M059J (cell line): ENCODE results near the gene PRICKLE2. TPM values are rescaled to one million over a fixed set of nuclear protein-coding genes. Genes with fewer than 3 reads are reported as not detected.

Experiments used
- DNase-seq: peaks from one replicate; pipeline ENCODE4 v3.0.0-alpha.2; 2012; ENCODE audit warnings: low read depth
- total RNA-seq: library from RNA; depleted of rRNA; stranded (reverse); fragments of >200 nt; shearing (Covaris generic); gene quantifications from 2 replicates; pipeline ENCODE4 v1.2.3, GENCODE V29; 2014

The PRICKLE2 gene
- total RNA-seq, 1 experiment from 2014 or later = 5.3 TPM

DNA sequence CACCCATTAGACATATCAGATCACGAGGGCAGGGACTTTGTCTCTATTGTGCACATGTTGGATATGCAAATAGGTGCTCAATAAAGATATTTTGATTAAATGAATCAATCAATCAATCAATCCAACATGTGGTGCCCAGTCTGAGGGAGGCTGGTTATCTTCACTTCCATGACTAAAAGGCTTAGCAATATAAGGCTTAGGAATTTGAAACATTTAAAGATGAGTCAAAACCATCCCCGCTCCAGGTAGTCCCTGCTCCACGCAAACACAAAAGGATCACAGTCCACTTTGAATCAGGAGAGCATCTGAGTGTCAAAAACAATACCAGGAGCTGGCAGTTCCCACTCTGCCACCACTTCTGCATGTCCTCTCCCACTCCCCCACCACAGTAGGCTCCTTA, 25.8 kb upstream of the PRICKLE2 start:
- DNase-seq = no peak

DNA sequence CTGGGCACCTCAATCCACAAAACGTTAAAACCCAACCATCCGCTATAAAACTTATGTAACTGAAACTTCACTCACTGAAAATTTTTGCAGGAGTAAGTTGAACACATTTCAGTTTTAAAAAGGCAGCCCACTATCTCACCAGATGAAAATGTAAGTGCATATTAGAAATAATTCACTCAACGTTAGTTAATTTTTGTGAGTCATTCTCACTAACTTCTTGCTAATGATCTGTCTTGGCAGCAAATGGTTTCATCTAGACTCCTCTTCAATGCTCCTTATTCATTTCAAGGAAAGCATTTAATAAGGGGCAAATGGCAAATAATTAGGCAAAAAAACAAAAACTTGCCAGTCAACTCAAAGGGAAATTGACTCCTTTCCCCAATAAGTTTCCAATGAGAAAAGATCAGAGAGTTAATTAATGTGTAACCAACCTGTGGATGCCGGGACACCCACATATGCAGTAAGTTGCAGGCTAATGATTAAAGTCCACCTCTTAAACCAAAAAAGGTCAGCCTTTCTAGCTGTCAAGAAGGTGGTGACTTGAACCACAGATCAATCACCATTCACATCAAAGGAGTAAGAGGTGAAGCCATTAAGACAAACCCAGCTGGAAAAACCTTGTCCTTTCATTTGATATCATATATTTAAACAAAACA, 22.9 kb upstream of the PRICKLE2 start:
- no peak for DNase-seq

DNA sequence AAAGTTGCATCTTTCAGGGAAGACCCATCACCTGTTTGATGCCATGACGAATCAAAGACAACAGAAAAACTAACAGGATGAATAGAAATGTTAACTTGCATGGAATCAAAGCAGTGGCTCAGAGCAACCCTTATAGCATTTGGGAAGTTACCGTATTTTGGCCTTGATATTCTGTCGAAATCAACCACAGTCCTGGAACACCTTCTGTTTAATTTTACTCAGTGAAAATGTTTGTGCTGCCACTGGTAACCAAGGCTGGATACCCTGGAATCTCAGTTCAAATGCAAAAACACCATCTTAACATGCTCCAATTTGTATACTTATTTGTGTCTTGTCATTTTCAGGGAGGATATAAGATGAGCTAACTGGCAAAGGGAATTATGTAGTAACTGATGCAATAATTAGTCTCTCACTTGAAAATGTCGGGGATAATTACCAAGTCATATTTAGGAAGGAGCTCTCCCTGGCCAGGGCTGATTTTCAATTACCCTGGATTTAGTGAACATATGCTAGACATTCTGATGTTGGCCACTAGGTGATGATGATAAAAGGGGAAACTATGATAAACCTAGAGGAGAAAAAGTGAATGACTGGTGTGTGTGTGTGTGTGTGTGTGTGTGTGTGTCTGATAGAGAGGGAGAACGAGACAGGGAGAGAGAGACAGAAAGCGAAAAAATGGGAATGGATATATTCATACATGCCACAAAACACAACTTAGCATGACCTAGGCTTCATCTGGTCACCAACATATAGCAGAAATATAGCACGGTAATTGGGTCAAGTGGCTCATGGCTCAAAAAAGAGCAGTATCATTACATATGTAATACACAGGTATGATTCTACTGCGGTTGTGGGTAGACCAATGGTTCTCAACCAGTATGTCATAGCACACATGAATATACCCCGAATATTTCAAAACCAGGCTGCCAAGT, 19.0 kb upstream of the PRICKLE2 start:
- no peak for DNase-seq

DNA sequence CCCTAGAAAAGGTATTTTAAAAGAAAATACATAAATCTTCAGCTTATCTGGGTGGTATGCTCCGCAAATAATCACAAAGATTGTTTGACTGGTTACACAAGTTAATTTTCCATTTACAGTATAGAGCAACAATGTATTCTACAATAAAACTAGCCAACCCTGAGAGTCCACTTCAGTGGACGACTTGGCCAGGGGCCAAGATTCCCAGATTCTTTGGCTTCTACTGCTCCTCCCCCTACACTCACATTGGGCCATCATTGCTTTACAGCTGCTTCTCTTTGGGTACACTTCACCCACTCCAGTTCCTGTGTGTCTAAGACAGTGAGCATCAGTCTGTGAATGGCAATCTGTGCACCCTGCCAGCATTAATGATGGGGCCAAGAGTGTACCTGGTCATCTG, 17.2 kb upstream of the PRICKLE2 start:
- no peak for DNase-seq

DNA sequence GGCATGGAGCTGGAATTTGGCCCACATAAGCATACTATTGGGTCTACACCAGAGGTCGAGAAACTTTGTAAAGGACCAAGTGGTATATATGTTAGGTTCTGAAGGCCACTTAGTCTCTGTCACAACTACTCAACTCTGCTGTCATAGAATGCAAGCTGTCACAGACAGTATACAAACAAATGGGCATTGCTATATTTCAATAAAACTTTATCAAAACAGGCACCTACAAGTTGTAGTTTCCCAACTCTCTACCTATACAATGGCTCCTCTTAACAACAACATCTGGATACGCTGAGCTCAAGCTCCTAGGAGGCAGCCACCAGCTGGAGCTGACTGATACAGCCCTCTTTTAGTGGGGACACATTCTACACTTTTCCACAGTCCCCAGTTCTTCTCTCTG, 15.7 kb upstream of the PRICKLE2 start:
- no peak for DNase-seq

DNA sequence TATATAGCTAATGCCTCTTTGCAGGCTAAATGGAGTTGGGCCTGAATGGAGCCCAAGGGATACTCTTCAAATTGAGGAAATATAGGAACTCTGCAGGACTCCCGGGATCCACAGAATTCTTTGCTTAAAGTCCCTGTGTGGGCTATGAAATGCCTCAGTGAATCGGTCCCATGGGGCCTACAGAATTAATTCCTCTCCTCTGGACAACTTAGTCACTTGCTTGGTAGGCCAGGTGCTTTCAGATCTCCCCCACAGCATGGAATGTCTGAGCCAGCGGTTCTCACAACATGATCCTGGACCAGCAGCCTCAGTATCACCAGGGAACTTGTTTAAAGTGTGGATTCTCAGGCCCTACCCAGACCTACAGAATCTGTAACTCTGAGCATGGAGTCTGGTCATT, 15.1 kb upstream of the PRICKLE2 start:
- DNase-seq = no peak

DNA sequence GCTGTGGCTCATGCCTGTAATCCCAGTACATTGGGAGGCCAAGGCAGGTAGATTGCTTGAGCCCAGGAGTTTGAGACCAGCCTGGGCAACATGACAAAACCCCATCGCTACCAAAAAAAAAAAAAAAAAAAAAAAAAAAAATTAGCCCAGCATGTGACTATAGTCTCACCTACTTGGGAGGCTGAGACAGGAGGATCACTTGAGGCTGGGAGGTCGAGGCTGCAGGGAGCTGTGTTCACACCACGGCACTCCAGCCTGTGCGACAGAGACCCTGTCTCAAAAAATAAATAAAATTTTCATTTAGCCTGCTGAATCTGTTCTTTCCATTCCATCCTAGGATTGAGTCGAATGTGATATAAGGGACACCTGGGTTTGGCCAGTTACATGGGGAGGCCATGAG, 14.6 kb upstream of the PRICKLE2 start:
- no peak for DNase-seq

DNA sequence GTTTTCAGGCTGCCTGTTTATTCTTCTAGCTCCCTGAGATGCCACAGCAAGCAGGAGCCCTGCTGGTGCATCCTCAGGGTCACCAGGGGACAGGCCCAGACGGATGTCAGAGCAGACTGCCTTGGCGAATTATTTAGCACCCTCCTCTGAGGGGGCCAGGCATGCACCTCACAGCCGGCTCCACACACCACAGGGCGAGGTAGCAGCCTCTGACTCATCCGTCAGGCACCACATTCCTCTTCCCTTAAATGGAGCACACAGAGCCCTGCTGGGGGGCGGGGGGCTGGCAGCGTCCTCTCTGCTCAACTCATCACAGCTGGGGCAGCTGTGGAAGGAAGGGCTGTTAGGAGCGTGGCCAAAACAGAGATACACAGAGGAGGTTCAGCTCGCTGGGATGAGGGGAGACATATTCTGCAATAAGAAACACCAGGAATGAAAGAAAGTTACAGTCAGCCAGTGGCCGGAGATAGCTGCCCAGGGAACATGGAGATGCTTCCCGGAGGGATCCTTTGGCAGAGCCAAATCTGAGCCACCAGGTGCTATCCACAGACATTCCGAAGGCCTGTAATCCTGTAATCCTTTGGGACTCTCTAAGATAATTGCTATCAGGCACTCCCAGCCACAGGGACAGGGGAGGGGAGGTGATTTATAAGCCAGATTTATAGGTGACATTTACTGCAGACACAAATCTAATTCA, 13.9 kb upstream of the PRICKLE2 start:
- peak; percentile 92 for DNase-seq

DNA sequence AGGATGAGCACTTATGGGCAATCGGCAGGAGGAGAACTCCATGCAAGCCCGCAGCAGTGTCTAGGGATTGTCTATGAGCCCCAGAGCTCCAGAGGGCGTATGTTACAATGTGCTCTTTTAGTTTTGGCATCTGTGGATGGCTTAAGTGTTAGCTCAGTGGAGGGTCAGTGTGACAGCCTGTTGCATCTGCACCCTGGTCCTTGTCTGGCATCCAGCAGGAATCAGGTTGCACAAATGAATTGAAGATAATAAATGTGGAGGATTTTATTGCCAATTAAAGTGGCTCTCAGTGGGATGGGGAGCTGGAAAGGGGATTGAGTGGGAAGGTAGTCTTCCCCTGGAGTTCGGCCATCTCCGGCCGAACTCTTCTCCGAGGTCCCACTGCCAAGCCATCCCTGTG, 11.8 kb upstream of the PRICKLE2 start:
- no peak for DNase-seq

DNA sequence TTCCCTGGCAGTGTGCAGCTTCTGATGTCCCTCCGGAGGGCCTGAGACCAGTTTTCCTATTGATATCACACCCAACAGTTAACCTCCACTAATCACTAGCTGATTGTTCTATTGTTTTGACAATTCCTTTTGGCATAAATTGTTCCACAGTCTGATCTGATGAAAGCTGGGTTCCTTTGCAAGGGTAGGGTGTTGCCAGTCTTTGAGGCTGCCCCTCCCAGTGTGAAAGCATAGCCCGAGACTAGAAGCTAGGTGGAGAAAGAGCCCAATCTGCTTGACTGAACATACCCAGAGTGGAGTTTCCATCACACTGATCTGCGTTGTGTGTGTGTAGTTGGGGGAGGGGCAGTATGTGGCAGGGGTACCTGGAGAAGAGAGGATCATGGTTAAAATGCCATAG, 10.3 kb upstream of the PRICKLE2 start:
- no peak for DNase-seq

DNA sequence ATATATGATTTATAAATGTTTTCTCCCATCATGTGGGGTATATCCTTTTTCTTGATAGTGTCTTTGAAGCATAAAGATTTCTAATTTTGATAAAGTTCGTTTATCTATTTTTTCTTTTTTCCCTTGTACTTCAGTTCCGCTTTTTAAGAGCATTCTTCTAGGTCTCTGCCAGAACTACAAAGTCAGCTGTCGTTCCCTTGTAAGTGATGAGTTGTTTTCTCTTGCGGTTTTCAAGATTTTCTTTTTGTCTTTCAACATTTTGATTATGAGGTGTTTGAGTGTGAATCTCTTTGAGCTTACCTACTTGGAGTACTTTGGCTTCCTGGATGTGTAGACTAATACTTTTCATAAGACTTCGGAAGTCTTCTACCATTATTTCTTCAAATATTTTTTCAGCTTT, 9.3 kb upstream of the PRICKLE2 start:
- no peak for DNase-seq

DNA sequence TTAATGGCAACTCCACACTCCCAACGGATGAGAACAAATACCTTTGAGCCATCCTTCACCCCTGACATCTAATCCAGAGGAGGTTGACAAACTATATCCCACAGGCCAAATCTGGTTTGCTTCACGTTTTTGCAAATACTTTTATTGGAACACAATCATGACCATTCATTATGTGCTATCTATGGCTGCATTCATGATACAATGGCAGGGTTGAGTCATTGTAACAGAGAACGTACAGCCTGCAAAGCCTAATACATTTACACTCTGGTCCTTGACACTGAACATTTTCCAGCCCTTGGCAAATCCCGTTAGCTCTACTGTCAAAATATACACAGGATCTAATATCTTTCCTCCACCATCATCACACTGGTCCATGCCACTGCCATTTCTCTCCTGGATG, 7.6 kb upstream of the PRICKLE2 start:
- no peak for DNase-seq

DNA sequence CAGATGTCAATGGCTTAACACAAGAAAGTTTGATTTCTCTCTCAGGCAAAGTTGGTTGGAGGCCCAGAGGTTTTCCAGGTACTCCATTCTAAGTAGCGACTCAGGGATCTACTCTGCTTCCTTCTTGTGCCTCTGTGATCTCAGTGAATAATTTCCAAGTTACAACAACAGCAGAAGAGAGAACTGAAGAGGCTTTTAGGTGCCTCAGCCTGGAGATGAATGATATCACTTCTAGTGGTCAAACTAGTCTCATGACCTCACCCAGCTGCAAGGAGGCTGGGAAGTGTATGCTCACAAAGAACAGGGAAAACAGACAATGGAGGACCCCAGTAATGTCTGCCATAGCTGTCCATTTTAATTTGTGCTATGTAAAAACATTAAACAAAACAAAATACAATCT, 4.6 kb upstream of the PRICKLE2 start:
- DNase-seq = no peak

DNA sequence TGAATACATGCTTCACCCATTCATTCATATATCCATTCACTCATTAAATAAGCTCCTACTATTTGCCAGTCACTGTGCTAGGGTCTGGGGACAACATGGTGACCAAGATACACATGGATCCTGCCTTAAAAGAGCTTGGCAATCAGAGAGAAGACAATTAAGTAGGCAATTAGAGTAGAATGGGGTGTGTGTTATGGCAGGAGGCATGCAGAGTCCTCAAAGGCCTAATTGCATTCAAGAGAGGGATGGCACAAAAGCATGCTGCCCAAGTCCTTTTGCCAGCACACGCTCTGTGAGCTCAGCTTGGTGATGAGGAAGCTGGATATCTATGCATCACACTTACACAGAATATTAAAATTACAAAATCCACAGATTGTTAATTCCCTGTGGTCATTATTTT, 2.8 kb upstream of the PRICKLE2 start:
- no peak for DNase-seq

DNA sequence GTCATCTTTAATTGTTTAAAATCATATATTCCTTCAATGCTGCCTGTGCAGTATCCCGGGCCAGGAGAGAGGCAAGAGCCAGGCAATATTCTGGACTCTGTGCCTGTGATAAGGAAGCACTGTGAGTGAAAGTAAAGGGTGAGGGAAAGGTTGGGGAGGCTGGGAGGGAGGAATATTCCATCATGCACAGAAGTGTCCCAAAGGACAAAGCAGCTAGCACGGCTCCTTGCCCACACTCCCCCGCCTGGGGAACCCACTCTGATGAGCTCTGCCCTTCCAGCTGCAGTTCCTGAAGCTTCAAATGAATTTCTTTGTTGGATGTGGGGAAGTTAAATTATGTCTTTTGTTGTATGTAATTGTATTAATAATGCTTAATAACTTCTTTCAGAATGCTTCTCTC, 1.5 kb upstream of the PRICKLE2 start:
- DNase-seq = no peak

DNA sequence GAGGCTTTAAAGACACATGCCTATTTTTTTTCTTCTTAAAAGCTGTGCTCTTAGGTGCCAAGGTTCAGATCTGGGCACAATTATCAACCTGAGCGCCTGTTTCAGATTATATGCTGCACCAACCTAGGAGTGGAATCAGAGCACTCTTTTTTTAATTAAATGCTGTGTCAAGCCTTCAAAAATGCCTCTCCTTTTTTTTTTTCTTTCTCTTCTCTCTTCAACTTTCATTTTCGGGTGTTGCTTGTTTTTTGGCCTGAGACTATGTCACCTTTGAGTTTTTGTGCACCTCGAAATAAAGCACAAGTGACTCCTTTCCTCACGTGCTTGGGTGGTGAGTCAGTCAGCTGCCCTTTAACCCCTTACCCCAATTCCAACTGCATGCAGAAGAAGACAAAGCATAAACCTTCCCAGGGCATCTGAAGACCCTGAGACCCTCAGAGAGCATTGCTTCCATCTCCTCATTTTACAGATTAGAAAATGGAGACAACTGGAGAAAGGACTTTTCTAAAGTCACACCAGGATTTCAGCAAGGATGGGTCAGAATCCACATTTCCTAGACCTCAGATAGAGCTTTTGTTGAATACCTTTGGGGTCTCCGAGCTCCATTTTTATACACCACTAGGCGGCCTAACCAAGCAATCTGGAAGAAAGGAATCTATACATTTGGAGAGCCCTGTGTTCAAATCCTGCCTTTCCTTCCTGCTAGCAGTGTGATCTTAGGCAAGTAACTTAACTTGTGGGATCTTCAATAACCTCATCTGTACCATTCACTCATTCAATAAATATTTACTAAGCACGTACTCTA, 631 bp upstream of the PRICKLE2 start:
- DNase-seq = no peak

DNA sequence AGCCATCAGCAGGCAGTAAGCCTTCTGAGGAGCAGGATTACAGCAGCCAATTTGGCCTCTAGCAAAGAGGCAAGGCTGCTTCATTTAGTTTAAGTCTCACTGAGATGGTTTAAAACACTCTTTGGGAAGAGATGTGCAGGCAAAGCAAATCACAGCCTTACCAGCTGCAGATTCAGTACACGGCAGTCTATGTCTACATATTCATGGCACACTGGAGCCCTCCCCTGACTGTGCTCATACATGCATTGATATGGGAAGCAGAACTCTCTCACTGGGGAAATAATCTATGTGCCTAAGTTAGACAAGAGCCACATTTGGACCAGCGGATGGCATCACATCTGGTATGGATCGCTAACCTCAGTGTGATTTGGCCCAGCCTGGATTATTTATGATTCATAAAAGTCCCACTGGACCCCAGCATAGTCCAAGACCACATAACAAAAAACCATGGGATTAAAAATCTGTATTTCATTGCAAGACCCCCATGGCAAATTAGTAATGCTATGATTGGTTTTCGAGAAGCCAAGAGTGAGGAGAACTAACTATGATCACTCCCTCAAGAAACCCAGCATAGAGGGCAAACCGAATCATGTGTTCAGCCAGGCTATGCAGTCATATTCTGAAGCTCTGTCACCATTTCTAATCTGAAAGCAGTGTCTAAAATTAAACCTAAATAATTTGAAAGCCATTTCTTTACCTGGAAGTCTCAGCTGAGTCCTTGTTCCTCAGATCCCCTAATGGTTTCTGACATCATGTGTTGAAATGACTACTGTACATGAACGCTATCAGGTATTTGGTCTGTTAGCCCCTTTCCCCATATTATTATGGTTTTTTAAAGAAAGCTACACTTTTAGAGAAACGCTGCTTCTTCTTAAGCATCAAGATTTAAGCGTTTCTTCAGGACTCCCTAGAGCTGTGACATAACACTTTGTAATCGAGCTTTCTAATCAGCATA, 1.2 kb downstream of the PRICKLE2 start:
- DNase-seq = peak; percentile 70

DNA sequence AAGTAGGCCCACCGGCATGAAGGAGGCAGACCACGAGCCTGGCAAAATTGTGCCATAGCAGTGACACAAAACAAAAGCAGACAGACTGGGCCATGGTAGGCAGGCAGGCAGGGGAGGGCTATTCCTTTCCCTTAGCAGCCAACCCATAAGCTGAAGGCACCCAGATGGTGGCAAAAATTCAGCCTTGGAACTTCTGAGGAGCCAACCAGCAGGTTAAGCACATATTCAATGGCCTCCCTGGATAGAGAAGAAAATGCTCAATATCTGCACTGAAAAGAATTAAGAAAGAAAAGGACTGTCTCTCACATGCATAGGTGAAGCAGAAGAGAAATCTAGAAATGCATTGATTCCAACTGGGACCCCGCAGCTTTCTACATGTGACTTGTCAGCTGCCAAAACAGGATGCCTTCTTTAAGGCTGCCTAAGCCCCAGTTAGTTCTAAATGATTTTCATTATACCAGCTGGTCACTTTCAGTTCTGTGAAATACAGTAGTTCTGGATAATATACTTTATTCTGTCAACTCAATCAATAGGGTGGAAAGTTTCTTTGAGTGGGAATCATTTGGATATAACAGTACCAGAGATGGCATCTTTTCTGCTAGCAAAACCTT, 2.7 kb downstream of the PRICKLE2 start:
- no peak for DNase-seq

DNA sequence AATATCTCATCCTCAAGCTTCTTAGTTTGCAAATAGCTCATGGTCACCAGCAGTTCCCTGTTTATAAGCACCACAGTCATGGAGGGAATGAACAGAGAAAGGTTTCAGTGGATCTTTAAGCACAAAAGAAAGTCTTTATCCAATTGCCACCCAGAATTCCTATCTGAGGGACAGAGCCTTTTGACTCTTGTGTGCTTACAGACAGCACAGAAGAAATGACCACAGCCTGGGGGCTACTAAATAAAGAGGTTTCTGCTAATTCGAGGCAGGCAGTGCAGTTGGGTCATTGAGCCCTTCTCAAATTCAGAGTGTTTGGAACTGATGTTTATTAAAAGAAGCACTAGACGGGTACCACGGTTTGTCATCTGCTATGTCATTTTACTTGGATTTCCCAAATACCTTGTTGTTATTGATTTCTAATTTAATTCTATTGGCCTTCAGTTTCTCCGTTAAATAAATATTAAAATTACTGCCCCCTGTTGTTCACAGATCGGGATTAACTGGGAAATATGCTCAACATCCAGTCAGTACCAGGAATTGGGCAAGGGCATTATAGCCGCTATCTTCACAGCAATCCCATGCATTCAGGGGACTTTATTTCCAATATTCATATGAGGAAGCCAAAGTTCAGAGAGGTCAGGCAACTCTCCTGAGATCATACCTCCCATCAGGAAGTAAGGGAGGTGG, 3.6 kb downstream of the PRICKLE2 start:
- DNase-seq = no peak
